ENCODE results near the gene CEP131. TPM values are rescaled to one million over a fixed set of nuclear protein-coding genes. Genes with fewer than 3 reads are reported as not detected.

CEP131 gene
- 28.3 and 31.3 TPM in 2 replicates for total RNA-seq (2014; rRNA removed; shearing (Covaris generic))

DNA sequence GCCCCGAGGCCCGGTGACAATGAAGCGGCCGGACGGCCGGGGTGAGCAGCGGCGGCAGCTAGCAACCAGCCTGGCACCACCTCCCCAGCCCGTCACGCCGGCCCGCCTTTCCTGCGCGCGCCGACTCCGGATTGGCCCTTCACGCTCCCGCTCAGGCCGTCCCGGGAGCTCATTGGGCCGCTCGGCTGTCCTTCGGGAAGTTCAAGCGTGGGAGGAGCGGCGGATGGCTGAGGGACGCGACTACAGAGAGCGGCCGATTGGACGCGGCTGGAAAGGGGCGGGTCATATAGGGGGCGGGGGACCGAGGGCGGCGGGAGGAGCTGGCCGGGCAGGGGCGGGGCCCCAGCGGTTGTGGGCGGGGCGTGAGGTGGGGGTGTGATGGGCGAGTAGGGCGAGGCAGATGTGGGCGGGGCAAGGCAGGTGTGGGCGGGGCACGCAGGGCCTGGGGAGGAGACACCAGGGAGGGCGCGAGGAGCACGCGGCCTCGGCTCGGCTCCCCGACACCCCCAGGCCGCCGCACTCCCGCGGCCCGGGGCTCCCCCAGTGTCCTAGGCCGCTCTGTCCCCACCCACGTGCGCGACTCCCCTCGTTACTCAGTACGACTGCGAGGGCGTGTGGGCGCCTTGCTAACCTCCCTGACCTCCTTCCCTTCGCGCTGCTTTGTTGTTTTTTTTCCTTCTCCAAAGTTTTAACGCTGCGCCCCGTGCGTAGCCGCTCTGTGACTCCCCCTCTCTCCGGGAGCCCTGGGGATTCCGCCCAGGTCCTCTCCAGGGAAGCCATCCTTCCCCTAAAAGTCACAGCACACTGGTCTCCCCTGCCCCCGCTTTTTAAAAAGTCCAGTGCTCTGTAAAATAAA lies at the start of gene CEP131:
Gene CEP131 (minus strand): TSS at position 60 of the 856 bp plus-strand sequence. CDS start 2,909 bp downstream, outside the sequence.

DNA sequence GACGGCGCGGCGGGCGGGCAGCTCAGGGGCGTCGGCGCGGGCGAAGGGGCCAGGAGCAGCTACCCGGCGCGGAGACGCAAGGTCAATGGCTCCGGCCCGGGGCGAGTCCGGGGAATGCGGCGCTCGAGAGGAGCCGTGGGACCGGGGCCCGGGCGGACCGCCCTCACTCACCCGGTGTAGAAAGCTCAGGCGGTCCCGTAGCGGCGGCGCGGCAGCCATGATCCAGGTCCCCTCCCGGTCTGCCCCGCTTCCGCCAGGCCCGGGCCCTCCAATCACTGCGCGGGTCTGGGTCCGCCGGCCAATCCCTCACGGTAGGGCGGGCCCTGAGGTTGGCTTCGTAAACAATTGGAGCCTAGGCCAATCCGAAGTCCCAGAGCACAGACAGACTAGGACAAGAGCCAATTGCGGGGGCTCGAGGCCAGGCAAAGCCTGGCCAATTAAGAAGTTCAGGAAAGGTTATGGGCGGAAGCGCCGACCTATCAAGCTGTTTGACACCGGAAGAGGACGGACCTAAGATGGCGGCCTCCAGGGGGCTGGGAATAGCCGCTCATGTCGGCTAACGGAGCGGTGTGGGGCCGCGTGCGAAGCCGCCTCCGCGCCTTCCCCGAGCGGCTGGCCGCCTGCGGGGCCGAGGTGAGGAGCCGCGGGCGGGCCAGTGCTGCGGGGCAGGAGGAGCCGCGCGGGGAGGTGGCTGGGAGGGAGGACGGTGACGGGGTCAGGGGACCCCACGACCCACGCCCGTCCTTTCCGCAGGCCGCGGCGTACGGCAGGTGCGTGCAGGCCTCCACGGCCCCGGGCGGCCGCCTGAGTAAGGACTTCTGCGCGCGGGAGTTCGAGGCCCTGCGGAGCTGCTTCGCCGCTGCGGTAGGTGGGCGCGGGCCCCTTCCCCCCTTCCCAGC lies 16.3 kb upstream of the CEP131 start, which contains the start of the genes NDUFAF8 and TEPSIN:
Gene NDUFAF8 (plus strand): TSS at position 504 of the 899 bp plus-strand sequence. CDS start 46 bp downstream, at position 550.
Gene TEPSIN (minus strand): TSS at position 241 of the 899 bp plus-strand sequence. CDS start 22 bp downstream, at position 219.

DNA sequence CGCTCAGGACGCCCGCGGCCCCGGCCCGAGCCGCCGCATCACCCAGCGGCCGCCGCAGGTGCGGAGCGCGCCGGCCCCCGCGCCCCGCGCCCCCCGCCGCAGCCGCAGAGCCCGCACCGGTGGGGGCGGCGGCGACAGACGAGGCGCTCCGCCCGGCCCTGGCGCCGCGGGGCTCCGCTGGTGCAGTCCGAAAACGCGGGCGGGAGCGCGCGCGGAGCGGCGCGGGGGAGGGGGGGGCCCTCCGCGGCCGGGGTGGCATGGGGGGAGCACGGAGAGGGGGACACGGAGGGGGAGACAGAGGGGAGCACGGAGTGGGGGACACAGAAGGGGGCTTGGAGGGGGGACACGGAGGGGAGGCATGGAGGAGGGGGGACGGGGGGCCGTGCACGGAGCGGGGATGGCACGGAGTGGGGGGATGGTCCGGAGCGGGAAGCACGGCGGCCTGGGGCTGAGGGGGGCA lies 56.7 kb downstream of the CEP131 start, which contains the start of gene AATK:
Gene AATK (minus strand): TSS at position 189 of the 460 bp plus-strand sequence. CDS start 229 bp downstream, outside the sequence.

GRCh38 chr17:81165246-81166032 lies 57.3 kb downstream of the CEP131 start, which contains the start of gene PVALEF:
Gene PVALEF (plus strand): TSS chr17:81165507. CDS start chr17:81181227, 15,720 bp downstream.

Other genes with a start within 250 kb of the CEP131 start
- 17.2 and 18.8 TPM in 2 replicates for gene CHMP6, start 231.1 kb downstream of the CEP131 start, total RNA-seq (2014; rRNA removed; shearing (Covaris generic))
- 23.7 and 30.4 TPM in 2 replicates for gene BAIAP2, start 187.8 kb downstream of the CEP131 start, total RNA-seq (2014; rRNA removed; shearing (Covaris generic))
- not detected in 2 replicates for gene PVALEF, start 57.5 kb downstream of the CEP131 start, total RNA-seq (2014; rRNA removed; shearing (Covaris generic))
- gene AATK, start 56.7 kb downstream of the CEP131 start, total RNA-seq (2014; rRNA removed; shearing (Covaris generic)): 2.7 and 3.4 TPM in 2 replicates
- 19.3 and 21.2 TPM in 2 replicates for gene TEPSIN, start 16.1 kb upstream of the CEP131 start, total RNA-seq (2014; rRNA removed; shearing (Covaris generic))
- 147 and 153 TPM in 2 replicates for gene NDUFAF8, start 16.4 kb upstream of the CEP131 start, total RNA-seq (2014; rRNA removed; shearing (Covaris generic))
- gene SLC38A10, start 72.3 kb upstream of the CEP131 start, total RNA-seq (2014; rRNA removed; shearing (Covaris generic)): 52.0 and 55.3 TPM in 2 replicates
- gene BAHCC1, start 172.5 kb upstream of the CEP131 start, total RNA-seq (2014; rRNA removed; shearing (Covaris generic)): 8.6 and 10.4 TPM in 2 replicates